Measurements from ENCODE around the gene PRKG1.
"Not testable (repeated sequence)": the region's sequence is repeated elsewhere in the genome, so short reads cannot be mapped to it uniquely, and the experiment has no call there.

Gene PRKG1

DNA sequence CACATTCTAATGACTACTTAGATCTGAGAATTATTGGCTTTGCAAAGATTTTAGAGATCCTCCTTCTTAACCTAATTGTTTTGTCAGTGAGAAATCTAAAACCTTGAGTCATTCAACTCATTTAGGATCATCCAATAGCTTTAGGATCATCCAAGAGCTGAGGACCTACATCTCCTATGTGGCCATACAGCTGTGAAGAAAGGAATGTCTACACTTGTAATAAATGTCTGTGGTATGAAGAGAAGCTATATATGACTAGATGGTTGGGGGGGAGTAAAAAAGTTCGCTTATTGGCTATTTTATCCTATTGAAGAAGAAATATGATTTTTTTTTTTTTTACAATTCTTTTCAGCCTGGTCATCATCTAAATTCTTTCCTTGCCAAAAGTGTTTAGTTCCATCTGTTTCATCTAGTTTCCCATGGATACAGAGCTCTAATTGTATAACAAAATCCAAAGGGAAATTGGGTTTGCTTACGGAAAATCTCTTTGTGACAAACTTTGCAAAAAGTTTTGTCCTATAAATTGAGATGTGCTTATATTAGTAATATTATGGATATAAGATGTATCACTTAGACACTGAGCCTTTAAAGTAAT, 196.7 kb downstream of the PRKG1 start:
- DNase-seq (ENCODE audit: low read depth): no peak

DNA sequence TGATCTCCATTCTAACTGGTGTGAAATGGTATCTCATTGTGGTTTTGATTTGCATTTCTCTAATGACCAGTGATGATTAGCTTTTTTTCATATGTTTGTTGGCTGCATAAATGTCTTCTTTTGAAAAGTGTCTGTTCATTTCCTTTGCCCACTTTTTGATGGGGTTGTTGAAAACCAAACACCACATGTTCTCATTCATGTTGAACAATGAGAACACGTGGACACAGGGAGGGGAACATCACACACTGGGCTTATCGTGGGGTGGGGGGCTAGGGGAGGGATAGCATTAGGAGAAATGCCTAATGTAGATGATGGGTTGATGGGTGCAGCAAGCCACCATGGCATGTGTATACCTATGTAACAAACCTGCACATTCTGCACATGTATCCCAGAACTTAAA, 197.8 kb downstream of the PRKG1 start:
- DNase-seq (ENCODE audit: low read depth): not testable (repeated sequence)

DNA sequence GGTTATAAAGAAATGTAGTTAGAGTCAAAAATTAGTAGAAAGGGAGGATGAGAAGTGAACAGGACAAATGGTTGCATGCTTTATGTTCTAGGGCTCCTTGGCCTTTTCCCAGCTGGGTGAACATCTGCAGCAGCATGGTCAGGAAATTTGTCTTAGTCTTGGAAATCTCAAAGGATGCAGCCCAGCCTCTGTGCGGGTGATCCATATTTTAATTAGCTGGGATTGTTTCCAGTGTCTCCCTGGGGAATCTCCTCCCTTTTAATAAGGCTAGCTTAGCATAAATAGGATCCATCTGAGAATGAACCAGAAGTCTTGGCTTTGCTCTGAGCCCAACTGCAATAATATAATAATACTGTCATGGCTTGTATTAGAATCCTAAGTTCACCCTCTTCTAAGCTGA, 198.3 kb downstream of the PRKG1 start:
- peak; percentile 33 for DNase-seq (ENCODE audit: low read depth)

- no peak for DNase-seq (ENCODE audit: low read depth)
Observed at GRCh38 chr10:51273574-51273973, 199.3 kb downstream of the PRKG1 start.

DNA sequence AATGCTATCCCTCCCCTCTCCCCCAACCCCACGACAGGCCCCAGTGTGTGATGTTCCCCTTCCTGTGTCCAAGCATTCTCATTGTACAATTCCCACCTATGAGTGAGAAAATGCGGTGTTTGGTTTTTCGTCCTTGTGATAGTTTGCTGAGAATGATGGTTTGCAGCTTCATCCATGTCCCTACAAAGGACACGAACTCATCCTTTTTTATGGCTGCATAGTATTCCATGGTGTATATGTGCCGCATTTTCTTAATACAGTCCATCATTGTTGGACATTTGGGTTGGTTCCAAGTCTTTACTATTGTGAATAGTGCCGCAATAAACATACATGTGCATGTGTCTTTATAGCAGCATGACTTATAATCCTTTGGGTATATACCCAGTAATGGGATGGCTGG, 201.8 kb downstream of the PRKG1 start:
- DNase-seq (ENCODE audit: low read depth): not testable (repeated sequence)

DNA sequence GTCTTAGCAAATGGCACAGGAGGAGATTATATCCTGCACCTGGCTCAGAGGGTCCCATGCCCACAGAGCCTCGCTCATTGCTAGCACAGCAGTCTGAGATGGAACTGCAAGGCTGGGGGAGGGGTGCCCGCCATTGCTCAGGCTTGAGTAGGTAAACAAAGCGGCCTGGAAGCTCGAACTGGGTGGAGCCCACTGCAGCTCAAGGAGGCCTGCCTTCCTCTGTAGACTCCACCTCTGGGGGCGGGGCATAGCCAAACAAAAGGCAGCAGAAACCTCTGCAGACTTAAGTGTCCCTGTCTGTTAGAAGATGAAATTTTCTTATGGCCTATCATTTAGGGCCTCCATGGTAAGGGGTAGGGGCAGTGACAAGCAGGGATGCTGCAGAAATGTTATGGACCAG, 207.1 kb downstream of the PRKG1 start:
- DNase-seq (ENCODE audit: low read depth): not testable (repeated sequence)

DNA sequence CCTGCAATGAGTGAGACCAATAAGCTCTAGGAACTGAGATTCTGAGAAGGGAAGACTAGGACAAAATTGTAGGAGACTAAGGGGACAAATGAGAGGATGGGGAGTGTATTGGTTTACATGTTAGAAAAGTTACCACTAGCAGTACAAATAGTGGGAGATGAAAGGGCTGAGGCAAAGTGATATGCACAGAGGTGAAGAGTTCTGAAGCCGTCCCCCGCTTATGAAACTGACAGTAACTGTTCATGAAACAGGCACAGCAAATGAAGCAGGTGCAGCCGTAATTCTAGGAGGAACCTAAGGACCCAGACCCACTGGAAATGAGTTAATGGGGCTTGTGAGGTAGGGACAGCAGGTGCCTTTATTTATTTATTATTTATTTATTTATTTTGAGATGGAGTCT, 211.3 kb downstream of the PRKG1 start:
- no peak for DNase-seq (ENCODE audit: low read depth)

GRCh38 chr10:51288511-51288910, 214.2 kb downstream of the PRKG1 start:
- no peak for DNase-seq (ENCODE audit: low read depth)

DNA sequence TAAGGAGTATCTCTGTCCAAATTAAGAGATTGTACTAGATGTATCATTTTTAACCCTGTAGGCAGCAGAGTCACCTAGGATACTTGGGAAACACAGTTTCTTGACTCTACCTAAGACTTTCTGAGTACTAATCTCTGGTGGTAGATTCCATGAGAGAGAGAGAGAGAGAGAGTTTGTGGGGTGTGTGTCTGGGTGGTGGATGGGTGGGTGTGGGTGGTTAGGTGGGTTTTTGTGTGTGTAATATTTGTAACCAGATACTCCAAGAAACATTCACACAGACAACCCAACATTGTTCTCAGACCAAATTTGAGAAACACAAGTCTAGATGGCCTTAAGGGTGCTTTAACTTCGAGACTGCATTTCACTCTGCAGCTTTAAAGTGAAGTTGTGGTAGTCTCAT, 215.2 kb downstream of the PRKG1 start:
- no peak for DNase-seq (ENCODE audit: low read depth)

GRCh38 chr10:51291961-51292360, 217.7 kb downstream of the PRKG1 start:
- no peak for DNase-seq (ENCODE audit: low read depth)

GRCh38 chr10:51297438-51297837, 223.2 kb downstream of the PRKG1 start:
- DNase-seq (ENCODE audit: low read depth): no peak

DNA sequence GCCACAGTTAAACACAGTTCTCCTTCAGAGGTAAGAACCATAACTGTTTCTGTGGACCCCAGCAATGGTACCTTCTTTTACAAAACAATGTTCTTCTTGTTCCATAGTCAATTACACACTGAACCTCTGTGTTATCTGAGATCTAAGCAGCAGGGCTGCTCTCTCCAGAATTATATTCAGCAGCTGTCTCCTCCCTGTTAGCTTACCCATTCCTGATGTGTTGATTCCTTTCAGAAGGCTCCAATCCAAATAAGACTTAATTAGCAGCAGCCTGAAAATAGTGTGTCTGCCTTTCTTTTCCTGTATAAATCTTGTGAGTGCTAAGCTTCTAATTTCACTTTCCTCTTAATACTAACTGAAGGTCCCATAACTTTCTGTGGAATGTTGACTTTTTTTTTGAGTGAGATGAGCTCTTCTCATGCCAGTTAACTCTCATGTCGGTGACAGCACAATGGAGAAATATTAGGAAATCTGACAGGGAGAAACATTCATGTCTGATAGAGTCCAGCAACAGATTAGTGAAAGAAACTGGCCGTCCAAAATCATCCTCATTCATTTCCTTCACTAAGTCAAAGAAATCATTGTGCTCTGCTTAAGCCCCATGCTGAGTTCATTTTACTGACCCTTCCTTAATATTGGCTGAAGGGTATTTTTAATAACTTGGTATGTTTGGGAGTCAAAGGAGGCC, 226.5 kb downstream of the PRKG1 start:
- no peak for DNase-seq (ENCODE audit: low read depth)

- peak; percentile 49 for DNase-seq (ENCODE audit: low read depth)
Observed at GRCh38 chr10:51301644-51302043, 227.4 kb downstream of the PRKG1 start.

GRCh38 chr10:51302316-51302715, 228.0 kb downstream of the PRKG1 start:
- DNase-seq (ENCODE audit: low read depth): no peak

GRCh38 chr10:51308116-51308515, 233.8 kb downstream of the PRKG1 start:
- DNase-seq (ENCODE audit: low read depth): no peak

DNA sequence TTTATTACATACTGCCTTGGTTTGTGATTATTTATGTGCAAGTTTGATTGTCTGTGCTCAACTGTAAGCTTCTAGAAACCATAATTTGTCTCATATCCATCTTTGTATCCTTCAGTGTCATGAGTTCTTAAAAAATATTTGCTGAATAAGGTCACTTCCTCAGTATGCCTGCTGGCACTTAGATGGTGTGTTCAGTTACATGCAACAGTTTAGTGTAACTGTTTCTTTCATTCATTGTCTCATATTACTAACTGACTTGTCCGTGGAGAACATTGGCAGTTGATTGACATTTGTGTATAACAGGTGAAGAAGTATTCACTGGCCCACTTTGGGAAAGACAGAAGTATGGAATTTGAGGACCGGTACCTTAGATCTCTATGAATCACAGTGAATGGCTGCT, 236.9 kb downstream of the PRKG1 start:
- DNase-seq (ENCODE audit: low read depth): no peak

GRCh38 chr10:51312817-51313216, 238.5 kb downstream of the PRKG1 start:
- DNase-seq (ENCODE audit: low read depth): no peak

DNA sequence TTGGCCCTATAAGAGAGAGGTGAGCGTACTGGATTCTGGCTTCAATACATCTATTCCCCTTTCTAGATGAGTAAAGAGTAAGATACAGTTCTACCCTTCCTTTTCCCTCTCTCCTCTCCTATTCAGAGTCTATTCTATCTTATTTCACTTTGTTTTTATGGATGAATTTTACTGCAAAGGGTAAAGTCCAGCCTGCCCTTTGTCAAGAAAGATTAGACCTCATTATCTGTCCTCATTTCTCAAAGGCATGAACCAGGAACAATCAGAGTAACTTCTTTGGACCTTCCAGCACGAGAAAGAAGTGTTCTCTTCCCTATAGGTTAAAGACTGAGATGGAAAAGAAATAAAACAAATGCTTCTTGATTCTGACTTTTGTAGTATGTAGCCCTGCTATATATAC, 239.0 kb downstream of the PRKG1 start:
- DNase-seq (ENCODE audit: low read depth): no peak

- DNase-seq (ENCODE audit: low read depth): no peak
Observed at GRCh38 chr10:51313773-51314478, 239.6 kb downstream of the PRKG1 start.

DNA sequence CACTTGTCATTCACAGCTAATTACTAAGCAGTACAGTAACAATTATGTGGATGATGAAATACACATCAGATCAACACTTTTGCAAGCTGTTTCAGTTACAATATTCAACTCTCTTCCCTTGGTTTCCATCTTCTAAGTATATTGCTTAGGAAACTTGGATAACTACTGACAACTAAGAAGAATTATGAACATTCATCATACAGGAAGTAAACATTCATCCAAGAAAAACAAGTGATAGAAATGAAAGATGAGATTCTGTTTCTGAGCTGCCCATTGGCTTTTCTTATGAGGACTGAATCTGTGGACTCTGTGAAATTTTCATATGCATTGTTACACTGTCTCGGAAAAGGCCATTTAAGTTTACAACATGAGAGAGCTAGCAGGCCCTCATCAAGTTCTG, 240.2 kb downstream of the PRKG1 start:
- DNase-seq (ENCODE audit: low read depth): no peak

GRCh38 chr10:51318399-51319172, 244.3 kb downstream of the PRKG1 start:
- no peak for DNase-seq (ENCODE audit: low read depth)

GRCh38 chr10:51319173-51319435, 244.8 kb downstream of the PRKG1 start:
- no peak for DNase-seq (ENCODE audit: low read depth)

GRCh38 chr10:51321300-51321699, 247.0 kb downstream of the PRKG1 start:
- no peak for DNase-seq (ENCODE audit: low read depth)
